Measurements from ENCODE around the gene RFXANK.
A peak's percentile ranks its signal among the peaks of the same experiment; 100 is the strongest.
"Not testable (repeated sequence)": the region's sequence is repeated elsewhere in the genome, so short reads cannot be mapped to it uniquely, and the experiment has no call there.

The RFXANK gene

GRCh38 chr19:19170053-19170872 lies 21.8 kb upstream of the RFXANK start, which contains the start of gene MEF2B:
MEF2B (minus strand) TSS chr19:19170263; CDS start chr19:19150735, 19,528 bp downstream.
- peak; percentile 57 for DNase-seq (ENCODE audit: low read depth, low spot score)

GRCh38 chr19:19170873-19171672 lies 21.0 kb upstream of the RFXANK start:
- no peak for DNase-seq (ENCODE audit: low read depth, low spot score)

GRCh38 chr19:19171821-19172532 lies 20.1 kb upstream of the RFXANK start:
- no peak for DNase-seq (ENCODE audit: low read depth, low spot score)

GRCh38 chr19:19173243-19173642 lies 18.8 kb upstream of the RFXANK start:
- not testable (repeated sequence) for DNase-seq (ENCODE audit: low read depth, low spot score)

GRCh38 chr19:19176950-19177349 lies 15.1 kb upstream of the RFXANK start:
- no peak for DNase-seq (ENCODE audit: low read depth, low spot score)

GRCh38 chr19:19179548-19180441 lies 12.3 kb upstream of the RFXANK start:
- DNase-seq (ENCODE audit: low read depth, low spot score): no peak

GRCh38 chr19:19181488-19181998 lies 10.5 kb upstream of the RFXANK start:
- no peak for DNase-seq (ENCODE audit: low read depth, low spot score)

- peak; percentile 44 for DNase-seq (ENCODE audit: low read depth, low spot score)
Observed at GRCh38 chr19:19185853-19186740, 6.0 kb upstream of the RFXANK start.

GRCh38 chr19:19186742-19187141 lies 5.3 kb upstream of the RFXANK start:
- DNase-seq (ENCODE audit: low read depth, low spot score): no peak

GRCh38 chr19:19191768-19192077 lies 335 bp upstream of the RFXANK start:
- DNase-seq (ENCODE audit: low read depth, low spot score): no peak

GRCh38 chr19:19192910-19193423 lies 909 bp downstream of the RFXANK start:
- no peak for DNase-seq (ENCODE audit: low read depth, low spot score)

- DNase-seq (ENCODE audit: low read depth, low spot score): no peak
Observed at GRCh38 chr19:19193926-19194325, 1.9 kb downstream of the RFXANK start.

- no peak for DNase-seq (ENCODE audit: low read depth, low spot score)
Observed at GRCh38 chr19:19201697-19202630, 9.9 kb downstream of the RFXANK start.

- no peak for DNase-seq (ENCODE audit: low read depth, low spot score)
Observed at GRCh38 chr19:19202707-19203011, 10.6 kb downstream of the RFXANK start.

GRCh38 chr19:19203012-19203856 lies 11.2 kb downstream of the RFXANK start, which contains the start of gene NR2C2AP:
NR2C2AP (minus strand) TSS chr19:19203414; CDS start chr19:19203060, 354 bp downstream.
- peak; percentile 87 for DNase-seq (ENCODE audit: low read depth, low spot score)

GRCh38 chr19:19204181-19204580 lies 12.1 kb downstream of the RFXANK start:
- DNase-seq (ENCODE audit: low read depth, low spot score): no peak
